ENCODE data around the gene NTRK3.

DNA sequence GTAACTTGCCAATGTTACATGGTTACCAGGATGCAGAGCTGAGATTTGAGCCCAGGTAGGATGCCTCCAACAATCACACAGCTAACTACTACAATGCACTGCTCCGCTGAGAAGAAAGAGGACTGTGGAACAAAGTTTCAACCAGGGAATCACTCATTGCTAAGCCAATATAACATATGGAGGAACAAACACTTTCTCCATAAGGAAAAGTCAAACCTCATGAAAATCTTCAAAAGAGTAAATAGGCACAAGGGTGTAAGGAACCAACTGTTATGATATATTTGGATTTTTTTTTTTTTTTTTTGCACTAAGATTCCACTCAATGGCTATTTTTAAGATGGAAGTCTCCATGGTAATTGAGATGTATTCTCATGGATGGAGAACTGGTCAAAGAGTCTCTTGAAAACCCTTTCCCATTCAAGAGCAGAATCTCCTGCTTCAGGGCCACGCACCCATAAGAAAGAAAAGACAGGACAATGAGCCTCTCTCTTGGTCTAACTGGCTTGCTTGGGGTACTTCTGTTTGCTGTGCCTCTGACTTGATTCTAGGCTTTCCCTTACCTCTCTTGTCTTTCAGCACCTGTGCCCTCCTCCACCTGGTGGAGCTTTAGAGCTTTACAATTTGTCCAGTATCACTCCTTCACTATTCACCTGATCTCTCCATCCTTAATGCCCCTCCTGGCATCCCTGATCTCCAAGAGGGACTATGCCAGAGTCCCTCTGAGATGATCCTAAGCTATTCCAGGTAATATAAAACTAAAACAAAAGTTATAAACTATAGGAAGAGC lies 252.8 kb downstream of the NTRK3 start:
- no peak for TF ChIP-seq EZH2 (IDR thresholded peaks at IDR 0.05; ENCODE audit: low read depth)
- TF ChIP-seq CTCF (conservative IDR thresholded peaks at IDR 0.05): no peak

Data from PC-9 (cell line).